Cardiac septum (tissue), 1 donor: ENCODE results near the gene KRTAP10-7. TPM values are rescaled to one million over a fixed set of nuclear protein-coding genes. Genes with fewer than 3 reads are reported as not detected.
"Not testable (repeated sequence)": the region's sequence is repeated elsewhere in the genome, so short reads cannot be mapped to it uniquely, and the experiment has no call there.

Experiments
- DNase-seq: peaks from one replicate; pipeline ENCODE4 v3.0.0-alpha.2; 2020; ENCODE audit warnings: low spot score
- intact Hi-C: fragments of 100-400 bp; cut with DNase I; formaldehyde crosslinking; loops from one replicate; pipeline ENCODE4 v1.14.0; 2022
- total RNA-seq: library from RNA; stranded (reverse); fragmentation: NEBNext Ultra II Directional; extraction: Animal tissue kit (Norgen Biotek cat#: 25700); gene quantifications from one replicate; pipeline ENCODE4 v1.2.1, GENCODE V29; 2021
- donor health status: DM: no; HTN: no; CAD: no.

KRTAP10-7 gene
- total RNA-seq, 1 donor from 2014 or later = not detected

DNA sequence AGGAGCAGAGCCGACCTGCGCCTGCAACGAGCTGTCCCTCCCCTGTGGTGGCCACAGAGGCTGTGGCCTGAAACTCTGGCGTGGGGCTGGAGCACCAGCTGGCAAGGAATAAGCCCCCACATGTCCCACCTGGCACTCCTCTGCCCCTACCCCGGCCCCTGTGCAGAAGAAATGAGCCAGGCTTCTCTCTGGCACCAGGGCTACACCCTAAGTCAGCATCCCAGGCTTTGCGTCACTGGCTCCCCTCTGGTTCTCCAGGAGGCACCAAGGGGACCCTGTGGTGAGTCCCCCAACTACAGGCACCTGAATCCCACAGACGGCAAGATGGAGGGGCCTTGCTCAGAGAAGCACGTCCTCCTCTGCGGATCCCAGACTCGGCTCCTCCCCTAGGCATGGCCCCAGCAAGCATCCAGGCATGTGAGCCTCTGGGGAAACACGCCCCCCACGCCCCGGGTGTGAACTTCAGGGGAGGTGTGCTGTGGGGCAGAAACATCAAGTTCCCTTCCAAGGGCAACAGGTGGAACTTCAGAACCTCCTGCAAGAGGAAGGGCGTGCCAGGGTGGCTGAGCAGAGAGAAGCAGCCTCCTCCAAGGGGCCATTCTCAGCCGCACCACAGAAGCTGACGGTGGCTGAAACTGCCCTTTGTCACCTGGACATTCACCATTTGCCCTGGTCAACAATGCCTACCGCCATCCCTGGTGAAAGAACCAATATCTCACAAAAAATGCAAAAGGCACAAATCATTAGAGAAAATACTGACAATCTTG, 2.9 kb downstream of the KRTAP10-7 start:
- intact Hi-C loops = no loop called here
- no peak for DNase-seq

DNA sequence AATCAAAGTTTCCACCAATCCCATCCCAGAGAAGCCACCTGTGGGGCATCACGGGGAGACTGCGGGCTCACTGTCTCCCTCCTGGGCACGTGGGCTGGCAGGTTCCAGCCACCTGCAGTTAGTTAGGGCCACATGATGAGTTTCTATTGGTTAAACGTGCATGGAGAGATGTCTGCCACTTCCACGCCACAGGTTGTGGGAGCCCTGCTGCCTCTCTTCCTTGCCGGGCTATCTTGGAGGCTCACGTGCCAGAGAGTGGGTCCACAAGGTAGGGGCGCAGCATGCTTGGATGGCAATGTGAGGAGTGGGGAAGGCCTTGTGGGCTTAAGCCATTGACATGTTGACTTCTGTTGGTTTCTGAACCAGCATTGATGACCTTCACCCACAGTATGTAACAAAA, 3.5 kb downstream of the KRTAP10-7 start:
- intact Hi-C loops = no loop called here
- DNase-seq = no peak

DNA sequence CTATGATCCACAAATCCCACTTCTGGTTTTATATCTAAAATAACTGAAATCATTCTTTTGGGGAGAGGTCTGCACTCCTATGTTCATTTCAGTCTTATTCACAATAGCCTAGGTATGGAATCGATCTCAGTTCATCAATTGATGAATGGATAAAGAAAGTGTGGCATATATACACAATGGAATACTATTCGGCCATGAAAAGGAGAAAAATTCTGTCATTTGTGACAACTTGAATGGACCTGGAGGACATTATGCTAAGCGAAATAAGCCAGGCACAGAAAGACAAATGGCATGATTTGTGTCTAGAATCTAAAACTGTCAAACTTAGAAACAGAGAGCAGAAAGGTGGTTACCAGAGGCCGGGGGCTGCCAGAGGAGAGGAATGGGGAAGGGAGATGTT, 6.1 kb downstream of the KRTAP10-7 start:
- DNase-seq = no peak
- intact Hi-C loops = no loop called here

DNA sequence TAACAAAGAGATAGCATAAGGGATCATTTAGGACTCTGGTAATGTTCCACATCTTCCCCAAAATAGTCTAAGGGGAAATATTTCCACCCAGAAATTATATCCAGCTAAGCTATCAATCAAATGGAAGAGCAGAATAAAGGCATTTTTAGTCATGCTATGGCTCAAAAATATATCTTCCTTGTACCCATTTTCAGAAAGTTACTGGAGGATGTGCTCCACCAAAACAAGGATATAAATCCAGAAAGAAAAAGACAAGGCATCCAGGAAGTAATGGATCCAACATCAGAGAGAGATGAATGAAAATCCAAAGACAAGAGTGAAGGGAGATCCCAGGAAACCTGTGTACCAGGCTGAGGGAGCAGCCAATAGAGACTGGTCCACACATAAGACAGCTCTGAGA, 8.8 kb downstream of the KRTAP10-7 start:
- intact Hi-C loops = no loop called here
- no peak for DNase-seq

DNA sequence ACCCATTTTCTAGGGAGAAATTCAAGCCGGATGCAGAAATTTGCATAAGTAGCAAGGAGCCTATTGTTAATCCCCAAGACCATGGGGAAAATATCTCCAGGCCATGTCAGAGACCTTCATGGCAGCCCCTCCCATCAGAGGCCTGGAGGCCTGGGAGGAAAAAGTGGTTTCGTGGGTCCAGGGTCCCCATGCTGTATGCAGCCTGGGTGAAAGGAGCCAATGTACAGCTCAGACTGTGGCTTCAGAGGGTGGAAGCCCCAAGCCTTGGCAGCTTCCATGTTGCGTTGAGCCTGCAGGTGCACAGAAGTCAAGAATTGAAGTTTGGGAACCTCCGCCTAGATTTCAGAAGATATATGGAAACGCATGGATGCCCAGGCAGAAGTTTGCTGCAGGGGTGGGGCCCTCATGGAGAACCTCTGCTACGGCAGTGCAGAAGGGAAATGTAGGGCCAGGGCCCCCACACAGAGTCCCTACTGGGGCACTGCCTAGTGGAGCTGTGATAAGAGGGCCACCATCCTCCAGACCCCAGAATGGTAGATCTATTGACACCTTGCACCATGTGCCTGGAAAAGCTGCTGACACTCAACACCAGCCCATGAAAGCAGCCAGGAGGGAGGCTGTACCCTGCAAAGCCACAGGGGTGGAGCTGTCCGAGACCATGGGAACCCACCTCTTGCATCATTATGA, 9.9 kb downstream of the KRTAP10-7 start:
- DNase-seq, intact Hi-C loops: not testable (repeated sequence)

DNA sequence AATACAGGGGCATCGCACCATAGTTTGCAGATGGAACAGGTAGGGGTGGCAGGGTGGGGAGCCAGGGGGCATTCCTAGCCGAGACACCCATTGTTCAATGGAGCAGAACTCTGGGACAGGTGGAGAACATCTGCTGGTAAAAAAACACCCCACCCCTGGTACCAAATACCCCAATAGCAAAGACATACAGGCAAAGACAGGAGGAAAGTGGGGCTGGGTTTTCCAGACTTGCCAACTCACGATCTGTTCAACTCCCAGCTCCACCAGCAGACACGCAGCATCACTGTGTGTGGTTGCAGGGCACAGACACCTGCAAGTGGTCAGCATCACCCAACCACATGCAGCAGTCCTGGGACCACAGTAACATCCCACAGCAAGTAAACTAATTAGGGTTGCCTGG, 11.2 kb downstream of the KRTAP10-7 start:
- intact Hi-C loops = no loop called here
- no peak for DNase-seq

DNA sequence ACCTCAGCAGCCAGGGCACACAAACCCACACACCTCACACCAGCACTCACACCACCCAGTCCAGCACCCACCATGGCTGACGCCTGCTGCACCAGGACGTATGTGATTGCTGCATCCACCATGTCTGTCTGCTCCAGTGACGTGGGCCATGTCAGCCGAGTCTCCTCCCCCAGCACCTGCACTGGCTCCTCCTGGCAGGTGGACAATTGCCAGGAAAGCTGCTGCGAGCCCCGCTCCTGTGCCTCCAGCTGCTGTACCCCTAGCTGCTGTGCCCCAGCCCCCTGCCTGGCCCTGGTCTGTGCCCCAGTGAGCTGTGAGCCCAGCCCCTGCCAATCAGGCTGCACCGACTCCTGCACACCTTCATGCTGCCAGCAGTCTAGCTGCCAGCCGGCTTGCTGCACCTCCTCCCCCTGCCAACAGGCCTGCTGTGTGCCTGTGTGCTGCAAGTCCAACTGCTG, 11.7 kb downstream of the KRTAP10-7 start, which contains the start of gene KRTAP10-8:
Gene KRTAP10-8 (plus strand): TSS at position 51 of the 458 bp plus-strand sequence. CDS start 22 bp downstream, at position 73.
- no peak for DNase-seq
- intact Hi-C loops = no loop called here

DNA sequence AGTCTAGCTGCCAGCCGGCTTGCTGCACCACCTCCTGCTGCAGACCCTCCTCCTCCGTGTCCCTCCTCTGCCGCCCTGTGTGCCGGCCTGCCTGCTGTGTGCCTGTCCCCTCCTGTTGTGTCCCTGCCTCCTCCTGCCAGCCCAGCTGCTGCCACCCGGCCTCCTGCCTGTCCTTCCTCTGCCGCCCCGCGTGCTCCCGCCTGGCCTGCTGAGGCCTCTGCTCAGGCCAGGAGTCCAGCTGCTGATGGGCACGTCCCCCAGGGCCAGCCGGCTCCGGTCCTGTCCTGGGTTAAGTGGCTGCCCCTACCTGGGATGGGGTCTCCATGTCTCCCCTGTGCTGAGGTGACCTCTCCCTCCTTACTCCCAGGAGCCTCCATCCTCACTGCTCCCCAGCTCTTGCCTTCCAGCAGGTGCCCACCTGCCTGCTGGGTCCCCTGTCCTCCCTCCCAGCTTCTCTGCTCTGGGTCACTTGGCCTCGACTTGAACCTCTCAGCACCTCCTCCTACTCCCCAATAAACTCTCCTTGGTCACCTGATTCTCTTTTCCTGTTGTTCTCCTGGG, 12.4 kb downstream of the KRTAP10-7 start:
- intact Hi-C loops = no loop called here

DNA sequence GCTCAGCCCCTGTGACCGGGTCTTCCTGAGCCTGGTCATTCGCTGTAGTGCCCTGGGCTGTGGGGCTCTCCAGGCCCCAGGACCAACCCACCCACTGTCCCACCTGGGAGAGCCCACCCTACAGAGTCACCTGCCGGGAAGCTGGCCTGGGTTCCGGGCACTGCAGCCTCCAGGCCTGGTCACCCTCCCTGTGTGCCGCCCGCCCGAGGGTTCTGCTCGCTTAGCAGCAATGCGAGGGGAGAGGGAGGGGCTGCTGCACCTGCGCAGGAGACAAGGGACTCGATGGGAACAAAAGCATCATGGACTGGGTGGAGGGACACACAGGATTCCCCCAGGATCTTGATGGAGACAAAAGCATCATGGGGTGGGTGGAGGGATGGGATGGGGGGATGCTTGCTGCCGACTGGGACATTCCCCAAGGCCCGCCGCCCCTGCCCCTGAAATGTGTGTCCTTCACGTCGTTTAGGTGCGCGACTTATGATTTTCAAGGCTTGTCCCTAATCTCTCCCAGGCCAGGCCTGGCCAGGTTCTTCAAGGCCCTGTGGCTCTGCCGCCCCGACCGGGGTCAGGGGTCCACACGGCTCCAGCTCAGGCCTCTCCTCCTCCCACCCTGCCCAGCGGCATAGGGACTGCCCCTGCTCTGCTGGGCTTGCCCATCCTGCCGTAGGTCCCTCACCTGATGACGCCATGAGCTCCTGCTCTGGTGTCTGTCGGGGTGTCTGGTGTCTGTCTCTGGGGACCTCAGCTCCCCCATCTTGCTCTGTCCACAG, 13.2 kb downstream of the KRTAP10-7 start:
- DNase-seq = no peak
- intact Hi-C loops = no loop called here

More for the DNA sequence above, 12.4 kb downstream of the KRTAP10-7 start:
- no peak for DNase-seq

DNA sequence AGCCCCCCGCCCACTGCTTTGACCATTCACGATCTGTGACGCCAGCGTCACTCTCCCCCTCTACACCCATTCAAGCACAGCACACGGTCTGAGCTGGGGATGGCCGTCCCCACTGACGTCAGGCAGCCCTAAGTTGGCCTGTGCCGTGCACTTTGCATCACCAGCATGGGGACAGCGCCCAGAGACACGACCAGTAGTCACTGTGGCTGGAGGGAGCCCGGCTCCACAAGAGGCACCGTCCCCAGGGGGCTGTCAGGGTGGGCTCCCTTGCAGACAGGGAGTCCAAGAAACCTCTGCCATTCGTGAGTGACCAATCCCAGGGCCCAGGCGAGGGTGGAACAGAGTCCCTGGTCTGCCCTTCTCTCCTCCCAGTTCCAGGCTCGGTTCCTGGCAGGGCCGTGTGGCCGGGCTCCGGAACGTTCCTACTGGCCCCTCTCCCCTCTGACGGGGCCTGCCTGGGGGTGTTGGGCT, 13.8 kb downstream of the KRTAP10-7 start:
- peak; percentile 51 for DNase-seq
- intact Hi-C loops = no loop called here

DNA sequence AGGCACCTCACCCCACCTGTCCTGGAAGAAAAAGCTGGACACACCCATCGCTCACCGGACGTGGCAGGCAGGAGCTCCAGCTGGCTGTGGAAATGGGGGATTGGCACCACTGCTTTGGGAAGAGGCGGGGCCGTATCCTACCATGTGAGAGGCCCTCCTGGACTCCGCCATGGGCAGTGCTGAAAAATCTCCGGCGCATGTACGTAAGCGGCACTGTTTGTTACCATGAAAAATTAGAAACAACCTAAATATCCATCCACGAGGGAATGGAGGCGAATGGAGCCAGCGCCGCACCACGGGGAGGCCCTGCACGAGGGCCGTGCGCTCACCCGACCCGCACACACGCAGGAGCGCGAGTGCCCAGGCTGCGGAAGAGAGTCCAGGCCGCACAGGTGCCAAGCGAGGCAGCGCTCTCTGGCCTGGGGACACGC, 14.6 kb downstream of the KRTAP10-7 start:
- intact Hi-C loops = no loop called here
- no peak for DNase-seq

DNA sequence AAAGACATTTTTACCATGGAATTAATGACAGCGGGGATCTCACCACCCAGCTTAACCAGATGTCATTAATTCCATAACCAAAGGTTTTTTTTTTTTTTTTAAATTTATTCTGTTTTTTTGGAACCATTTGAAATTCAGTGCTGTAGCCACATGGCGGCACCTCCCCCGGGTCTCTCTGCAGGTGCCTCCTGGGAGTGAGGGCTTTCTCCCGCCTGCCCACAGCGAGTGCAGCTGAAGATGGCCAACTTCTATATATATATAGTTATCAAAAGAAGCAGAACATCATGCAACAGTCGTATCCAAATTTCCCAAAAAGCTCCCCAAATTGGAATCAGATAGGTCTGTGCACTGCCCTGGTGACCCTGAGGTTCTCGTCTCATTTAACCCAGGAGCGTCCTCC, 15.1 kb downstream of the KRTAP10-7 start:
- intact Hi-C loops = no loop called here

DNA sequence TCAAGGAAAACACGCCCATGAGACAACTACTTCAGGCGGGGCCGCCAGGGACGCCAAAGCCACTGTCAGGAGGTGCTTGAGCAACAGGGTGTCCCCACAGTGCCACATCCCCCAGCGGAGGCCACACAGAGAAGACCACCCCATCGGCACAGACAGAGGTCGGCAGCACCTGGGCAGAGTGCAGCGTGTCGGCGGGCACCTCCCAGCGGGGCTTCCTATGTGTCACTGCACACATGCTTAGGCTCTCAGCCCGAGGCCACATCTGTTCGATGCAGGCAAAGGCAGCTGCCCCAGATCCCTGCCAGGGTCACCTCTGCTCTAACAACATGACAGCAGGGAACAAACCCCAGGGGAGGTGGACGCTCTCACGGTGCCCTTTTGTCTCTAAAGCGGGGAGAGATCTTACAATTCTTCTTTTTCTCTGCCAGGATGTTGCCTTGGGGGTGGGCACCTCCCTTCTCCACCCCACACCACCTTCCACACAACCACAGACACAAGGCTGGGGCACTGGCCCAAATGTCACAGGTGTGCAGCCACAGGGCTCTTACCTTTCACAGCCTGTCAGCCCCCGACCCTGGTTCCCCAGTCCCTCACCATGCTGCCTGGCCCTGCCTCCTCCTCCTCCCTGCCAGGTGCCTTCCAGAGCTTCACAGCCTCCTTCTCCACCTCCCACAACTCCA, 15.7 kb downstream of the KRTAP10-7 start:
- intact Hi-C loops = no loop called here
- no peak for DNase-seq

More for the DNA sequence above, 15.1 kb downstream of the KRTAP10-7 start:
- DNase-seq = no peak

DNA sequence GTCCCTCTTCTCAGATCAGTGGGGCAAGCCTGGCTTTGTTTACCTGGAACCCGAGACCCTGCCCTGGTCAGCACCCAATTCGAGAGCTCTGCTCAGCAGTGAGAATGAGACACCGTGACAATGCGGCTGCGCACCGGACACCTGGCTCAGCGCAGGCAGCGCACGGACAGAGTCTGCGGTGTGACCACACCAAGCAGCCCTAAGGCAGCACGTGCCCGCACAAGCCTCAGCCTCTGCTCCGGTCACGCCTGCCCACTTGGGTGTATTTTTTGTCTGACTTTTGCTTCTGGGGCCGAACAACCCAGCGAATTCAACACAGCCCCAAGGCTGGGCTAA, 16.2 kb downstream of the KRTAP10-7 start:
- DNase-seq = no peak
- intact Hi-C loops = no loop called here

DNA sequence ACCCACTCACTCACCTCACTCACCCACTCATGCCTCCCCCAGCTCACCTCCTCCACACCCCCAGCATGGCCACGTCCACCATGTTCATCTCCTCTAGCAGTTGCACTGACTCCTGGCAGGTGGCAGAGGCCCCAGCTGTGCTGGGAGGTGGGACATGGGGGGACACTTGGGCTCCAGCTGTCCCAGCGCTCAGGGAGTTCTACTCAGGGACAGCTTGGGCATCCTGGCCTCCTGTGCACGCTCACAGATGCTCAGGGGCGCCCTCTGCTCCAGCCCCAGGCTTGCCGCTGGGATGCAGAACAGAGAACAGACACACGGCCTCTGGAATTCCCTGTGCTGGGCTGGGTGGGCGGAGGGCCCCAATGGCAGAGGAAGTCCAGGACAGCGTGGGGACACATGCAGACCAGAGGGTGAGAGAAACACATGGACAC, 16.7 kb downstream of the KRTAP10-7 start:
- DNase-seq = no peak
- intact Hi-C loops = no loop called here

DNA sequence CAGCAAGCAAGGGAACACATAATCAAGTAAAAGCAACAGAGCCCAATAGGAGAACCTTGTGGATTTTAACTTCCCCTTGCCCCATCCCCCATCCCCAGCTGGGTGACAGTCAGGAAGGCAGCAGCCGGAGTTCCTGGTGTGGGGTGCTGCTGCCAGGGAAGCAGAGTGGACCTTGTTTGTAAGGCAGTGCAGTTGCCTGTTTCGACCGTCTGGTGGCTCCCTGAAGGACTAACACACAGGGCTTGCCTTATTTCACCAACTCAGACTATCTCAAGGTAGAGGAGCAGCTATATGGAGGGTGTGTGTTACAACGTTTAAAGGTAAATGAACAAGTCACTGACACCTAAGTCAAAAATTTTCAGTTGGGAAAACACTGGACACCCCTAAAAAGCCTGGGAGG, 18.1 kb downstream of the KRTAP10-7 start:
- DNase-seq = no peak
- intact Hi-C loops = no loop called here

DNA sequence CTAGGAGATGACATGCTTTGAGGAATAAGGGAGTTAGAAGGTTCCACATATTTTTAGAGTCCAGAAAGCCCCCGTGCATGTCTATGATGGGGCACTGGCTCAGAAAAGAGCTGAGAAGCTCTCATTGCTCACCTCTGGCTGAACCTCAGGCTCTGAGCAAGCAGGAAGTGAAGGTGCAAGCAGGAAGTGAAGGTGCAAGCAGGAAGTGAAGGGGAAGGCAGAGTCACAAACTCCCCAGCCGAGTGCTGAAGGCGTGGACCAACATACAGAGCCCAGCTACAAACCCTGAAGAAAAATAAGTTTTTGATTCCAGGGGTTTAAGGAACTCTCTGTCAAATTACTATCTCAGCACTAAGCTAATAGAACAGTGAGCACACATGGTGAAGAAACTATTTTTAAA, 18.5 kb downstream of the KRTAP10-7 start:
- intact Hi-C loops = no loop called here

DNA sequence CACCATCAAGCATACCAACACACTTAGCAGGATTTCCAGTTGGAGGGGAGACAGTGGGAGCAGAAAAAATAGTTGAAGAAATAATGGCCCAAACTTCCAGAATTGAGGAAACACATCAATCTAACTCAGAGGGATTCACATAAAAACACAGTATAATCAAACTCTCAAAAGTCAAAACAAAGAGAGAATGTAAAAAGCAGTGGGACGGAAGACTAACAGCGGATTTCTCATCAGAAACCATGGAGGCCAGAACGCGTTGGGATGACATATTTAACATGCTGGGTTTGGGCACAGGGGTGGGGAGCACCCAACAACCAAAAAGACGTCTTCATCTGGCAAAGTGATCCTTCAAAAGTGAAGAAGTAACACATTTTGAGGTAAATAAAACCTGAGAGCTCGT, 19.5 kb downstream of the KRTAP10-7 start:
- intact Hi-C loops = no loop called here
- no peak for DNase-seq

More for the DNA sequence above, 18.5 kb downstream of the KRTAP10-7 start:
- DNase-seq = no peak

DNA sequence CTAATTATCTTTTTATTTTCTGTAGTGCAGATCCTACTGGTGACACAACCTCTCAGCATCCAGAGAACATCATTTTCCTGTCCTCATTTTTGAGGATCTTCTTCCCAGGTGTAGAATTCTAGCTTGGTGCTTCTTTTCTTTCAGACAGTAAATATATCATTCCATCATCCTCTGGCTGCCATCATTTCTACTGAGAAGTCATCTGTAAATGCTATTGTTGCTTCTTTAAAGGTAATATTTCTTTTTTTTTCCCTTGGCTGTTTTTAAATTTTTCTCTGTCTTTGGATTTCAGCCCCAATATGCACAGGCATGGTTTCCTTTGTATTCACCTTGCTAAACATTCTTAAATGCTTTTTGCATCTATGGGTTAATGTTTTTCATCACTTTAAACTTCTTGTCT, 23.2 kb downstream of the KRTAP10-7 start:
- intact Hi-C loops = no loop called here
- DNase-seq = no peak
